Lung (tissue), 12 donors: ENCODE results near the gene NCAM1. TPM values are rescaled to one million over a fixed set of nuclear protein-coding genes. Genes with fewer than 3 reads are reported as not detected.

Experiments
- ATAC-seq: fragments of 200-7000 bp; cut with Tn5 transposase; one replicate; pipeline ENCODE4 v1.9.1; 2020; ENCODE audit warnings: moderate number of reproducible peaks; ENCODE audit not compliant: insufficient read depth, low FRiP score
- DNase-seq, 3 donors: peaks; one replicate each; pipeline ENCODE4 v3.0.0-alpha.2; 2013 to 2017
- H3K27ac ChIP-seq, 2 donors: one replicate each; pipeline ENCODE4 v1.5.1; 2013; ENCODE audit warnings: mild to moderate bottlenecking in 2 of 2, moderate library complexity in 2 of 2, control low read depth in 1 of 2, inconsistent platforms in 1 of 2, low read depth in 1 of 2, low read length in 1 of 2
- H3K27me3 ChIP-seq, 3 donors: one replicate each; pipeline ENCODE4 v1.5.1; 2013; ENCODE audit warnings: low read length in 2 of 3; ENCODE audit not compliant: control insufficient read depth in 3 of 3, insufficient read depth in 3 of 3
- H3K36me3 ChIP-seq, 4 donors: one replicate each; pipeline ENCODE4 v1.5.1; 2013; ENCODE audit warnings: low read length in 4 of 4, mild to moderate bottlenecking in 1 of 4, moderate library complexity in 1 of 4; ENCODE audit not compliant: control insufficient read depth in 4 of 4, insufficient read depth in 4 of 4
- H3K4me1 ChIP-seq, 5 donors: one replicate each; pipeline ENCODE4 v1.5.1; 2013; ENCODE audit warnings: low read length in 5 of 5, mild to moderate bottlenecking in 2 of 5, moderate library complexity in 1 of 5; ENCODE audit not compliant: control insufficient read depth in 5 of 5, insufficient read depth in 5 of 5
- H3K4me3 ChIP-seq: one replicate; pipeline ENCODE4 v1.5.1; 2013; ENCODE audit warnings: mild to moderate bottlenecking, control low read depth, moderate library complexity
- H3K9ac ChIP-seq, 2 donors: one replicate each; pipeline ENCODE4 v1.5.1; 2013; ENCODE audit warnings: low read length in 2 of 2, control low read depth in 1 of 2; ENCODE audit not compliant: insufficient read depth in 1 of 2
- H3K9me3 ChIP-seq, 4 donors: one replicate each; pipeline ENCODE4 v1.5.1; 2013; ENCODE audit warnings: low read length in 3 of 4, mild to moderate bottlenecking in 1 of 4, moderate library complexity in 1 of 4; ENCODE audit not compliant: control insufficient read depth in 4 of 4, insufficient read depth in 3 of 4
- WGBS, 2 donors: extraction: QIAGEN DNeasy Blood & Tissue Kit; methylation state at CpG; one replicate each; pipeline ENCODE4 v1.1.7; 2013; 5-methylcytosine and 5-hydroxymethylcytosine counted together
- polyA plus RNA-seq, 2 donors: library from polyadenylated mRNA; stranded (reverse); fragments of 200-250 nt; gene quantifications; one replicate each; pipeline ENCODE4 v1.2.1, GENCODE V29; 2013
- total RNA-seq, 2 donors: library from RNA; depleted of rRNA in 1 of 2; stranded (reverse); fragments of >200 nt in 1 of 2; gene quantifications; one replicate each; pipeline ENCODE4 v1.2.1, GENCODE V29; 2014 to 2021
- TF ChIP-seq, protein P1 (sequence below): IDR thresholded peaks from 2 replicates; pipeline ENCODE4 v1.5.1; 2012; ENCODE audit warnings: mild to moderate bottlenecking; ENCODE audit errors: control extremely low read depth, extremely low read depth
- donor health status: control.
- donor health status: control.
- donor health status: Bipolar disorder and iron deficiency.
- donor health status: healthy.
- donor health status: DM: yes; HTN: yes; CAD: no.

NCAM1 gene
- total and polyA plus RNA-seq, 4 donors: 0.28 to 36.5 (median 2.4) TPM

DNA sequence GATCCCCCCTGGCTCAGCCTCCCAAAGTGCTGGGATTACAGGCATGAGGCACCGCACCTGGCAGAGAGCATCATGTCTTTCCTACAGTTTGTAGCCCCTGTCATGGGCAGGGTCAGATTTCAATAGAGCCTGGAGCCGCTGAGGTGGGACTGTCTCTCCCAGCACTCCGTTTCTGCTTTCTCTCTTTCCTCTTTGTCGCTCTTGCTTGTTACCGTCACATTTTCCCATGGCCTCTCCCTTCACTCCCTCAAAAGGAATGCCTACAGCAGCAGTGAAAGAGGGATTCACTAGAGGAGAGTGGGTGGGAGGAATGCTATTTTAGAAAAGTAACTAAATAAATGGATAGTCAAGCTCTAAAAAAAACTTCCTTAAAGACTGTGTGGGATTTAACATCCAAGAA lies 216.5 kb downstream of the NCAM1 start:
- Histone ChIP-seq H3K4me3 (no peak overlapping the region), H3K9me3 (no peaks in the 10 kb centered on the region), H3K4me1 (peaks cover 0 to 35% (median 17%) of the 10 kb centered on the region in 5 donors), H3K9ac (no peak overlapping the region), H3K27me3 (no peaks in the 10 kb centered on the region), H3K36me3 (no peaks in the 10 kb centered on the region), H3K27ac (no peak overlapping the region)
- TF ChIP-seq, protein P1, sequence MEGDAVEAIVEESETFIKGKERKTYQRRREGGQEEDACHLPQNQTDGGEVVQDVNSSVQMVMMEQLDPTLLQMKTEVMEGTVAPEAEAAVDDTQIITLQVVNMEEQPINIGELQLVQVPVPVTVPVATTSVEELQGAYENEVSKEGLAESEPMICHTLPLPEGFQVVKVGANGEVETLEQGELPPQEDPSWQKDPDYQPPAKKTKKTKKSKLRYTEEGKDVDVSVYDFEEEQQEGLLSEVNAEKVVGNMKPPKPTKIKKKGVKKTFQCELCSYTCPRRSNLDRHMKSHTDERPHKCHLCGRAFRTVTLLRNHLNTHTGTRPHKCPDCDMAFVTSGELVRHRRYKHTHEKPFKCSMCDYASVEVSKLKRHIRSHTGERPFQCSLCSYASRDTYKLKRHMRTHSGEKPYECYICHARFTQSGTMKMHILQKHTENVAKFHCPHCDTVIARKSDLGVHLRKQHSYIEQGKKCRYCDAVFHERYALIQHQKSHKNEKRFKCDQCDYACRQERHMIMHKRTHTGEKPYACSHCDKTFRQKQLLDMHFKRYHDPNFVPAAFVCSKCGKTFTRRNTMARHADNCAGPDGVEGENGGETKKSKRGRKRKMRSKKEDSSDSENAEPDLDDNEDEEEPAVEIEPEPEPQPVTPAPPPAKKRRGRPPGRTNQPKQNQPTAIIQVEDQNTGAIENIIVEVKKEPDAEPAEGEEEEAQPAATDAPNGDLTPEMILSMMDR: no peak
- DNase-seq: no peak
- no peak for ATAC-seq
- WGBS, 2 donors: 67 to 78% methylated on average over 5 of the region's 5 CpGs

DNA sequence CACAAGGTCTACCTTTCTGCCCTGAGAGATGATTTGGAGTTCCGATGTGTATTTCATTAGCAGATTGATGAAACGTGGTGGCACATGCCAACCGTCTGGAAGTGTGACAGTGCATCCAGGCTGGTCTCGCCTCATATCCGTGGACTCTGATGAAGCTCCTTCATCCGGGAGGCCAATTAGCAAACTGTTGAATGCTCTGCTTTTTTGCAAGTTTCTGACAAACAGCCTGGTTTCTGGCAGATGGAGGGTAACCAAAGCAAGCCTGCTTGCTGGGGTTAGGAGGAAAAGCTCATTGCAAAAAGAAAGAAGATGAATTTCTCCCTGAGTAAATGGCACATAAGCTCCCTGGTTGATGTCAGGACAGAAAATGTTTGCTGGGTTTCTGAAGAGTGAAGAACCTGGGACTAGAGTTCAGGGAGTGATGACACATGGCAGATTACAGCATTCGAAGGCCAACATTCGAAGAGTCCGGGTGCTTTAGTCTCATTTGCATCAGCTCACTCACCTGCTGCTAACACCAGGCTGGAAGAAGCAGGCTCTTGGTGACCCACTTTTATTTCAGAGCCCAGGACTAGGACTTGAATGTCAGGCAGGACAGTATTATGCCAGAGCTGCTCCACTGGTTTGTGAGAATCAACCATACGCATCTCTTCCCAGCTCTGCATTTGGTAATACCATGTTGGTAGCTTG lies 217.3 kb downstream of the NCAM1 start:
- no peak for DNase-seq
- Histone ChIP-seq H3K27me3 (no peaks in the 10 kb centered on the region), H3K27ac (no peak overlapping the region), H3K9ac (no peak overlapping the region), H3K4me3 (no peak overlapping the region), H3K4me1 (peaks cover 0 to 35% (median 17%) of the 10 kb centered on the region in 5 donors), H3K36me3 (no peaks in the 10 kb centered on the region), H3K9me3 (no peaks in the 10 kb centered on the region)
- 86 to 90% methylated on average over 10 of the region's 10 CpGs for WGBS, 2 donors
- TF ChIP-seq, protein P1: no peak
- no peak for ATAC-seq

DNA sequence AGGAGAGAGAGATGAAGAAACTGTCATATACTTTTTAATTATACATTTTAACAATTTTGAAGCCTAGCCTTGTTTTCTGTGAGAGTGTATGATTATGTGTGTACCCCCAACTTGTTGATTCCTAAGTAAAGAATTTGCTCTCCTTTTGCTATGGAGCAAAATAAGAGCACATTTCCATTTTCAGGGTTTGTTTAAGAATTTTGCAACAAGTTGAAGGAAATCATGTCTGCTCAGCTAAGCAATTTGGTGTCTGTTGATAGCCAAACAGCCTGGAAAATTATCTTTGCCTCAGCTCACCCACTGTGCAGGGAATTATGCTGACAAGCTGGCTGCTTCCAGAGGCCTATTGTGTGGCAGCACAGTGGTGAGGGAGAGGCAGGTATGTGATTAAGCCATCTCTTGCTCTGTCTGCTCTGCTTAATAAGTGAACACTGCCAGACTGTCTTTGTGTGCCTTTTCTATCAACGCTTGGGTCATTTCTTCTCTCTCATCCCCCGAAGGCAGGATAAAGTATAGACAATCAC lies 218.0 kb downstream of the NCAM1 start:
- ATAC-seq (no peak), DNase-seq (no peak)
- 71 to 76% methylated on average over 2 of the region's 2 CpGs for WGBS, 2 donors

More for the DNA sequence above, 218.0 kb downstream of the NCAM1 start:
- peaks cover 0 to 35% (median 17%) of the 10 kb centered on the region in 5 donors for H3K4me1 ChIP-seq
- no peaks in the 10 kb centered on the region for H3K36me3 ChIP-seq
- H3K4me3 ChIP-seq: no peak overlapping the region
- TF ChIP-seq, protein P1: no peak
- no peak overlapping the region for H3K9ac ChIP-seq
- H3K27ac ChIP-seq: no peak overlapping the region
- H3K9me3 ChIP-seq: no peaks in the 10 kb centered on the region
- H3K27me3 ChIP-seq: no peaks in the 10 kb centered on the region
